ENCODE measurements around the gene NUDT14. TPM values are rescaled to one million over a fixed set of nuclear protein-coding genes. Genes with fewer than 3 reads are reported as not detected.

Gene NUDT14
- total and polyA plus RNA-seq, 7 donors, result 14.7 to 45.4 (median 23.3) TPM

- intact Hi-C loops (cut with DNase I), result no loop called here
- TF ChIP-seq CTCF (IDR thresholded peaks at IDR 0.05), result no peak
- no peak overlapping the region for H3K27ac ChIP-seq
- no peak overlapping the region for H3K4me3 ChIP-seq
- H3K4me1 ChIP-seq, result peaks cover 4% of the 10 kb centered on the region
- WGBS, 3 donors, result 45 to 58% (median 51%) methylated on average over 15 to 18 of the region's 18 CpGs
- DNase-seq (no peak), ATAC-seq (peak in 1 of 4 donors; percentile 29)
- no peaks in the 10 kb centered on the region for H3K9me3 ChIP-seq
- H3K27me3 ChIP-seq (ENCODE audit: insufficient read depth in 3 of 3, low read length in 2 of 3), result peaks cover 0 to 2% (median 0%) of the 10 kb centered on the region in 3 donors
- H3K36me3 ChIP-seq (ENCODE audit: insufficient read depth in 1 of 2, low read depth in 1 of 2), result no peaks in the 10 kb centered on the region
Observed at GRCh38 chr14:105185001-105185400, 3.9 kb upstream of the NUDT14 start.

GRCh38 chr14:105184461-105184860 is 3.3 kb upstream of the NUDT14 start:
- Histone ChIP-seq H3K4me3 (no peak overlapping the region), H3K27me3 (ENCODE audit: insufficient read depth in 3 of 3, low read length in 2 of 3) (peaks cover 0 to 2% (median 0%) of the 10 kb centered on the region in 3 donors), H3K4me1 (peaks cover 4% of the 10 kb centered on the region), H3K27ac (no peak overlapping the region), H3K36me3 (ENCODE audit: insufficient read depth in 1 of 2, low read depth in 1 of 2) (no peaks in the 10 kb centered on the region), H3K9me3 (no peaks in the 10 kb centered on the region)
- no peak for TF ChIP-seq CTCF (IDR thresholded peaks at IDR 0.05)
- DNase-seq, result no peak
- intact Hi-C loops (cut with DNase I), result no loop called here
- peak in 1 of 4 donors; percentile 4 for ATAC-seq
- 21 to 32% (median 25%) methylated on average over 7 to 9 of the region's 9 CpGs for WGBS, 3 donors

GRCh38 chr14:105182296-105183020 is 1.3 kb upstream of the NUDT14 start:
- 50 to 65% (median 54%) methylated on average over 25 of the region's 25 CpGs for WGBS, 3 donors
- ATAC-seq (peak in 2 of 4 donors; percentile 5 to 12), DNase-seq (no peak)
- TF ChIP-seq CTCF (IDR thresholded peaks at IDR 0.05), result no peak
- Histone ChIP-seq H3K36me3 (ENCODE audit: insufficient read depth in 1 of 2, low read depth in 1 of 2) (no peaks in the 10 kb centered on the region), H3K9me3 (no peaks in the 10 kb centered on the region), H3K4me3 (no peak overlapping the region), H3K27ac (no peak overlapping the region), H3K4me1 (peaks cover 10% of the 10 kb centered on the region), H3K27me3 (ENCODE audit: insufficient read depth in 3 of 3, low read length in 2 of 3) (peaks cover 0 to under 1% (median 0%) of the 10 kb centered on the region in 3 donors)
- intact Hi-C loops (cut with DNase I), result no loop called here

GRCh38 chr14:105181549-105182295 is 610 bp upstream of the NUDT14 start:
- ATAC-seq (no peak), DNase-seq (no peak)
- WGBS, 3 donors, result 49 to 66% (median 54%) methylated on average over 20 to 21 of the region's 21 CpGs
- Histone ChIP-seq H3K9me3 (no peaks in the 10 kb centered on the region), H3K36me3 (ENCODE audit: insufficient read depth in 1 of 2, low read depth in 1 of 2) (no peaks in the 10 kb centered on the region), H3K27ac (no peak overlapping the region), H3K27me3 (ENCODE audit: insufficient read depth in 3 of 3, low read length in 2 of 3) (no peaks in the 10 kb centered on the region), H3K4me1 (peaks cover 17% of the 10 kb centered on the region), H3K4me3 (peak overlapping the region; percentile 69)
- no peak for TF ChIP-seq CTCF (IDR thresholded peaks at IDR 0.05)
- intact Hi-C loops (cut with DNase I), result no loop called here

All from psoas muscle (tissue), 8 donors.